ENCODE data around the gene MUC12.
"Not testable (repeated sequence)": the region's sequence is repeated elsewhere in the genome, so short reads cannot be mapped to it uniquely, and the experiment has no call there.

- TF ChIP-seq, protein P1, sequence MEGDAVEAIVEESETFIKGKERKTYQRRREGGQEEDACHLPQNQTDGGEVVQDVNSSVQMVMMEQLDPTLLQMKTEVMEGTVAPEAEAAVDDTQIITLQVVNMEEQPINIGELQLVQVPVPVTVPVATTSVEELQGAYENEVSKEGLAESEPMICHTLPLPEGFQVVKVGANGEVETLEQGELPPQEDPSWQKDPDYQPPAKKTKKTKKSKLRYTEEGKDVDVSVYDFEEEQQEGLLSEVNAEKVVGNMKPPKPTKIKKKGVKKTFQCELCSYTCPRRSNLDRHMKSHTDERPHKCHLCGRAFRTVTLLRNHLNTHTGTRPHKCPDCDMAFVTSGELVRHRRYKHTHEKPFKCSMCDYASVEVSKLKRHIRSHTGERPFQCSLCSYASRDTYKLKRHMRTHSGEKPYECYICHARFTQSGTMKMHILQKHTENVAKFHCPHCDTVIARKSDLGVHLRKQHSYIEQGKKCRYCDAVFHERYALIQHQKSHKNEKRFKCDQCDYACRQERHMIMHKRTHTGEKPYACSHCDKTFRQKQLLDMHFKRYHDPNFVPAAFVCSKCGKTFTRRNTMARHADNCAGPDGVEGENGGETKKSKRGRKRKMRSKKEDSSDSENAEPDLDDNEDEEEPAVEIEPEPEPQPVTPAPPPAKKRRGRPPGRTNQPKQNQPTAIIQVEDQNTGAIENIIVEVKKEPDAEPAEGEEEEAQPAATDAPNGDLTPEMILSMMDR (IDR thresholded peaks at IDR 0.05; ENCODE audit: poor library complexity): not testable (repeated sequence)
- not testable (repeated sequence) for TF ChIP-seq EZH2phosphoT487 (IDR thresholded peaks at IDR 0.05; ENCODE audit: low read depth, severe bottlenecking, unreplicated experiment)
These were observed 49.5 kb upstream of the MUC12 start for GRCh38 chr7:100919779-100920437.
